ENCODE data around the gene IL16. TPM values are rescaled to one million over a fixed set of nuclear protein-coding genes. Genes with fewer than 3 reads are reported as not detected.

The IL16 gene
- total RNA-seq, 2 donors from 2014 or later: 87.1 to 104 TPM

- Mint-ChIP-seq H3K27ac (no peak overlapping the region), H3K4me1 (peaks cover 32% of the 10 kb centered on the region), H3K27me3 (peaks cover 30% of the 10 kb centered on the region), H3K36me3 (ENCODE audit: low read depth) (no peaks in the 10 kb centered on the region), H3K4me3 (no peak overlapping the region)
- ATAC-seq (no peak), DNase-seq (no peak)
- H3K9me3 ChIP-seq (ENCODE audit: control insufficient read depth, low read length, poor library complexity, severe bottlenecking): no peaks in the 10 kb centered on the region
Observed at GRCh38 chr15:81163961-81164800, 32.5 kb upstream of the IL16 start.

- peaks cover 32% of the 10 kb centered on the region for H3K4me1 Mint-ChIP-seq
- H3K9me3 ChIP-seq (ENCODE audit: control insufficient read depth, low read length, poor library complexity, severe bottlenecking): no peaks in the 10 kb centered on the region
- DNase-seq (no peak), ATAC-seq (no peak)
- H3K36me3 Mint-ChIP-seq (ENCODE audit: low read depth): no peaks in the 10 kb centered on the region
- H3K4me3 Mint-ChIP-seq: no peak overlapping the region
- H3K27me3 Mint-ChIP-seq: peaks cover 26% of the 10 kb centered on the region
- H3K27ac Mint-ChIP-seq: no peak overlapping the region
Observed at GRCh38 chr15:81165535-81165934, 31.1 kb upstream of the IL16 start.

- H3K27ac Mint-ChIP-seq: no peak overlapping the region
- H3K27me3 Mint-ChIP-seq: peaks cover 23% of the 10 kb centered on the region
Observed at GRCh38 chr15:81166636-81167305, 29.9 kb upstream of the IL16 start.

GRCh38 chr15:81168131-81168526 lies 28.6 kb upstream of the IL16 start:
- Mint-ChIP-seq H3K4me1 (peaks cover 12% of the 10 kb centered on the region), H3K36me3 (ENCODE audit: low read depth) (no peaks in the 10 kb centered on the region), H3K27me3 (peaks cover 22% of the 10 kb centered on the region), H3K4me3 (no peak overlapping the region), H3K27ac (no peak overlapping the region)
- DNase-seq: no peak
- no peak for ATAC-seq
- H3K9me3 ChIP-seq (ENCODE audit: control insufficient read depth, low read length, poor library complexity, severe bottlenecking): no peaks in the 10 kb centered on the region

More at GRCh38 chr15:81166636-81167305, 29.9 kb upstream of the IL16 start:
- H3K4me1 Mint-ChIP-seq: peaks cover 20% of the 10 kb centered on the region
- no peak overlapping the region for H3K4me3 Mint-ChIP-seq
- no peak for ATAC-seq
- no peaks in the 10 kb centered on the region for H3K9me3 ChIP-seq (ENCODE audit: control insufficient read depth, low read length, poor library complexity, severe bottlenecking)
- no peak for DNase-seq
- no peaks in the 10 kb centered on the region for H3K36me3 Mint-ChIP-seq (ENCODE audit: low read depth)

GRCh38 chr15:81168644-81169043 lies 28.0 kb upstream of the IL16 start:
- ATAC-seq: no peak
- no peaks in the 10 kb centered on the region for H3K9me3 ChIP-seq (ENCODE audit: control insufficient read depth, low read length, poor library complexity, severe bottlenecking)
- Mint-ChIP-seq H3K27ac (no peak overlapping the region), H3K4me3 (no peak overlapping the region), H3K4me1 (peaks cover 12% of the 10 kb centered on the region), H3K36me3 (ENCODE audit: low read depth) (no peaks in the 10 kb centered on the region), H3K27me3 (peaks cover 22% of the 10 kb centered on the region)
- no peak for DNase-seq

DNA sequence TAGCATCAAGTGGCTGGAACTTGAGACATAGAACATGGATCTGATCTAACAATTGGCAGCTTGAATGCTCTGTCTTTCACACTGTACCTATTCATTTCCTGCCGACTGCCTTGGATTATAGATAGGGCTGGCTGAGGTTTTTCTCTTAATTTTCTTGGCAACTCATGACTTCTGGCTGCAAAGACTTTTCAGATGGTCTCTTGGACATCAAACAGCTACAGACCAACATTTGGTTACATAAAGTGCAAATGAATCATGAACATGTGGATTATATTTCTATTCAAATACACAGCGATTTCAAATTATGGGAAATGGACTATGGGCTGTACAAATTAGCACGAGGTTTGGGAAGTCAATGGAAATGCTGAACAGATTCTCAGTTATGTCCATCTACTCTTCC lies 26.2 kb upstream of the IL16 start:
- H3K27me3 Mint-ChIP-seq: peaks cover 13% of the 10 kb centered on the region
- no peak overlapping the region for H3K4me3 Mint-ChIP-seq
- ATAC-seq (no peak), DNase-seq (no peak)
- H3K27ac Mint-ChIP-seq: no peak overlapping the region
- no peaks in the 10 kb centered on the region for H3K36me3 Mint-ChIP-seq (ENCODE audit: low read depth)
- H3K4me1 Mint-ChIP-seq: peaks cover 7% of the 10 kb centered on the region
- no peaks in the 10 kb centered on the region for H3K9me3 ChIP-seq (ENCODE audit: control insufficient read depth, low read length, poor library complexity, severe bottlenecking)

DNA sequence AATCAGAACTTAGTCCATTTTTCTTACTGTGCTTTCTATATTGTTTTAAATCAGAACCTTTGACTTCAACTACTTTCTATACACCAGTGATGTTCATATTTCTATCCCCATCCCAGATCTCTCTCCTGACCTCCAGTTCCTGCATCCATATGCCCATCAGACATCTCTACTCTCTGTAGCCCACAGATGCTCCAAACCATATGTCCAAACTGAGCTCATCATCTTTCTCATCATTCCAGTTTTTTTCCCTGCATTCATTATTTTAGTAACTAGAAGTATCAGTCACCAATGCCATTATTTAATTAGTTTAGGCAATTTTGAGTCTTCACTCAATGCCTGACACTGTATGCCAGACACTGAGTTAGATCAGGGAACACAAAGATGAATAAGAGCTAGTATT lies 25.4 kb upstream of the IL16 start:
- no peak overlapping the region for H3K27ac Mint-ChIP-seq
- H3K4me1 Mint-ChIP-seq: peaks cover 7% of the 10 kb centered on the region
- no peaks in the 10 kb centered on the region for H3K36me3 Mint-ChIP-seq (ENCODE audit: low read depth)
- no peak for ATAC-seq
- no peak for DNase-seq
- peaks cover 13% of the 10 kb centered on the region for H3K27me3 Mint-ChIP-seq
- no peaks in the 10 kb centered on the region for H3K9me3 ChIP-seq (ENCODE audit: control insufficient read depth, low read length, poor library complexity, severe bottlenecking)
- no peak overlapping the region for H3K4me3 Mint-ChIP-seq

DNA sequence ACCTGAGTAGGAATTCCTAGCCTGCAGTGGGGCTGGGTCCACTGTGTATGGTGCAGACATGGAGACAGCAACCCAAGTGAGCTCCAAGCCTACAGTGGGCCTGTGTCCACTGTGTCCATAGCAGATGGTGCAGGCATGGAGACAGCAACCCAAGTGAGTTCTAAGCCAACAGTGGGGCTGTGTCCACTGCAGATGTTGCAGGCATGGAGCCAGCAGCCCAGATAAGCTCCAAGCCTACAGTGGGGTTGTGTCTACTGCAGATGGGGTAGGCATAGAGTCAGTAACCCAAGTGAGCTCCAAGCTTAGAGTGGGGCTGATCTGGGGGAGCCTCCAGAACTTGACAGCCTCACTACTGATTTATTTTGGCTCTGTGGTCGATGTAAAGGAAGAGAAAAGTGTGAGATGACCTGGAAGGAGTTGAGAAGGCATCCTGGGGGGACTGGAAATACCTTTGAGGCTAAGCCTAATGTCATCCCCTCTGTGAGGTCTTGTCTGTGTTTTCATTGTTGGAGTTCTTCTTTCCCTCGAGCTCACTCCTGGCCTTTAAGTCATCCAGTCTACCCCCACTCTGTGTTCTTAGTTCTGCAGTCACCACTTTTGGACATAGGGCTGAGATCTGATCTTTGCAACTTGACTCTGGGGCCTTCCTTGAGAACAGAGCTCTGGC lies 22.4 kb upstream of the IL16 start:
- DNase-seq (no peak), ATAC-seq (no peak)
- Mint-ChIP-seq H3K27me3 (peaks cover 26% of the 10 kb centered on the region), H3K4me1 (no peaks in the 10 kb centered on the region), H3K36me3 (ENCODE audit: low read depth) (no peaks in the 10 kb centered on the region), H3K27ac (no peak overlapping the region), H3K4me3 (no peak overlapping the region)
- H3K9me3 ChIP-seq (ENCODE audit: control insufficient read depth, low read length, poor library complexity, severe bottlenecking): no peaks in the 10 kb centered on the region

DNA sequence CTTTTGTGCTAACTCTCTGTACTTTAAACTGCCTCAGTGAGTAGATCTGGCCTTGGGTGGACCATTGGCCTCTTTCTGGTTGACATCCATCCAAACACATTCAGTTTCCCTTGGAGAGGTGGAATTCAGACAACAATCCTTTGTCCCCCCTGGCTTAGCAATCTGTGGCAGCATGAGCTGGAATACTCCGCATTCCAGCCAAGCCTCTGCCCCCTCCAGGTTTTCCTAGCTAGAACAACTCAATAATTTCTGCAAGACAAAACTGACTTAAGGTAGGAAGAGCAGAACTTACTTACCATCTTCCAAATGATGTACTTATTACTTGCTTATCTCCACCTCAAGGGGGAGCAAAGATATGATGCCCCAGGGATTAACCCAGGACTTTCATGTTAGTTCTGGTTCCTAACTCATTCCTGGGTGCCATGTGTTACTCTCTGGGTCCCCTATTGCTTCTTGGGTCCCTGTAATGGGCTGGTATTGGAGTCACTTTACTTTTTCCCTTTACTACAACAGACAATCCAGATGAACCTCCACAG lies 21.8 kb upstream of the IL16 start:
- Mint-ChIP-seq H3K27ac (no peak overlapping the region), H3K4me1 (no peaks in the 10 kb centered on the region), H3K36me3 (ENCODE audit: low read depth) (no peaks in the 10 kb centered on the region), H3K27me3 (peaks cover 29% of the 10 kb centered on the region), H3K4me3 (no peak overlapping the region)
- ATAC-seq: no peak
- no peak for DNase-seq
- H3K9me3 ChIP-seq (ENCODE audit: control insufficient read depth, low read length, poor library complexity, severe bottlenecking): no peaks in the 10 kb centered on the region

DNA sequence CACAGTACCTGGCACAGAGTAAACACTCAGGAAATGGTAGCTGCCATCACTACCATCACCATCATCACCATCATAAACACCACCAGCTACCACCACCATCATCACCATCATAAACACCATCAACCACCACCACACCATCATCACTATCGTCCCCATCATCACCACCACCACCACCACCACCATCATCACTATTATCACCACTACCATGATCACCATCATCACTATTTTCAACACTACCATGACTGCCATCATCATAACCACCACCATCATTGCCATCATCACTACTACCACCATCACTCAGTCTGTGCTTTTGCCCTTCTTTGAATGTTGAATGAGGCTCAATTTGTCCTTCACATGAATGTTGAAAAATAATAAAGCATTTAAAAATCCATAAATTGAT lies 21.2 kb upstream of the IL16 start:
- no peak for ATAC-seq
- no peak for DNase-seq
- H3K4me3 Mint-ChIP-seq: no peak overlapping the region
- no peaks in the 10 kb centered on the region for H3K4me1 Mint-ChIP-seq
- H3K36me3 Mint-ChIP-seq (ENCODE audit: low read depth): no peaks in the 10 kb centered on the region
- H3K27me3 Mint-ChIP-seq: peaks cover 33% of the 10 kb centered on the region
- H3K27ac Mint-ChIP-seq: no peak overlapping the region
- H3K9me3 ChIP-seq (ENCODE audit: control insufficient read depth, low read length, poor library complexity, severe bottlenecking): no peaks in the 10 kb centered on the region

- no peak for DNase-seq
- Mint-ChIP-seq H3K36me3 (ENCODE audit: low read depth) (no peaks in the 10 kb centered on the region), H3K4me1 (peaks cover 2% of the 10 kb centered on the region), H3K4me3 (no peak overlapping the region), H3K27ac (no peak overlapping the region), H3K27me3 (peaks cover 38% of the 10 kb centered on the region)
- H3K9me3 ChIP-seq (ENCODE audit: control insufficient read depth, low read length, poor library complexity, severe bottlenecking): no peaks in the 10 kb centered on the region
- no peak for ATAC-seq
Observed at GRCh38 chr15:81176291-81176893, 20.3 kb upstream of the IL16 start.

- DNase-seq (no peak), ATAC-seq (no peak)
- Mint-ChIP-seq H3K27me3 (peaks cover 48% of the 10 kb centered on the region), H3K4me1 (peaks cover 5% of the 10 kb centered on the region), H3K36me3 (ENCODE audit: low read depth) (no peaks in the 10 kb centered on the region), H3K4me3 (no peak overlapping the region), H3K27ac (no peak overlapping the region)
- no peaks in the 10 kb centered on the region for H3K9me3 ChIP-seq (ENCODE audit: control insufficient read depth, low read length, poor library complexity, severe bottlenecking)
Observed at GRCh38 chr15:81178365-81178764, 18.3 kb upstream of the IL16 start.

DNA sequence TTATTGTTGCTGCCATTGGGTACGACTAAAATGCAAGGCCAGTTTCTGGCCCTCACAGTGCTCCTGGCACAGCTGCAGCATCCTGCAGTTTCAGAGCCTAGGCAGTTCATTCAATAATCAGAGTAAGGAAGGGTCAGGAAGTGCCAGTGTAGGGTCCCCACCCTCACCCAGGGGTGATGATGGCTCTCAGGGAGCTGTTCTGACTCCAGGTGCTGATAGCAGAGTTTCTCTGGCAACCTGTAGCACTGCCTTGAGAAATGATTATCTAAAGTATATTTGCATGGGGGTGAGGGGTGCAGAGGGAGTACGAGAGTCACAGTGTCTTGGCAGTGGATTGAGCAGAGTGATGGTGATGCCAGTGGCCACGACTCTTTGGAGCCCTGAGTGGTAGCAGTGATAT lies 15.5 kb upstream of the IL16 start:
- H3K9me3 ChIP-seq (ENCODE audit: control insufficient read depth, low read length, poor library complexity, severe bottlenecking): no peaks in the 10 kb centered on the region
- Mint-ChIP-seq H3K27me3 (peaks cover 72% of the 10 kb centered on the region), H3K4me1 (peaks cover 9% of the 10 kb centered on the region), H3K4me3 (no peak overlapping the region), H3K27ac (no peak overlapping the region), H3K36me3 (ENCODE audit: low read depth) (no peaks in the 10 kb centered on the region)
- ATAC-seq: no peak
- DNase-seq: no peak

All from T-helper 17 cell (primary cell).